SIG-M5 treated with dmso at 0.1 percent for 504 hours (cell line): ENCODE data around the gene ITLN1.
"Not testable (repeated sequence)": the region's sequence is repeated elsewhere in the genome, so short reads cannot be mapped to it uniquely, and the experiment has no call there.

Experiments
- DNase-seq: peaks from one replicate; lab custom pipeline; 2025; ENCODE audit not compliant: unreplicated experiment; lab: John Stamatoyannopoulos, UW

The ITLN1 gene

DNA sequence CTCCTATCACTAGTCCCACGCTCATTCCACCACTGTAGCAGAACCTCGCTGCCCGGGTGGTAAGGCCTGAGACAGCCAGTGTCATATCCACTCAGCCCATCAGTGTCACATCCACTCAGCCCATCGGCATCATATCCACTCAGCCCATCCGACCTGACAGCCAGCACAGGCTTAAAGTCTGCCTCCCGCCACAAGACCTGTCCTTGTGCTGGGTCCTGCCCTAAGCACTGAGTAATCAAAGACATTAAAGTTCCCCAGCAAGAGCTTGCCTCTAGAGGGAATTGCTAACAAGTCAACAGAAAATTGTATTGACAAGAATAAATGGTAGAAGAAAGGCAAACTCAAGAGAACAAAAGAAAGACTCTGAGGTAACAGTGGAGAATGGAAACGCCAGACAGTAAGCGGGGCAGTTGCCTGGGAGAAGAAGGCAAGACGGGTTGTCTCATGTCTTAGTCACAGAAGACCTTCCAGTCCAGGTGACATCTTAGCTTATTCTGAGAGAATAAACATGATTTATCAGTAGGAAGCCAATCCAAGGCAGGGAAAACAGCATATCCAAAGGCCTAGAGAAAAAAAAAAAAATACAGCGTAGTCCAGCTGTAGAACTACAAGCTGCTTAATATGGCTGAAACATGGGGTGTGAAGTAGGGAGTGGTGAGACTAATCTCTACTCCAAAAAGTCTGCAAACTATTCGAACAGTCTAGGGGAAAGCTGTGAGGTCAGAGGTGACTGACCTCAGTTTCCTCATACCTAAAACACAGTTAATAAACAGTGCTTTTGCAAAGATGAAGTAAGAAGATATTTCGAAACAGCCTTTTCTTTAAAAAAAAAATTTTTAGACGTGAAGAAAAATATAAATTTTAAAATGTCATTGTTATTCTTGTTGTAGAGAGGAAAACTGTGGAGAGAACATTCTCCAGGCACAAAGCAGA is 1.1 kb downstream of the ITLN1 start:
- no peak for DNase-seq

- DNase-seq = no peak
These were observed 2.4 kb downstream of the ITLN1 start for GRCh38 chr1:160882582-160882981.

DNA sequence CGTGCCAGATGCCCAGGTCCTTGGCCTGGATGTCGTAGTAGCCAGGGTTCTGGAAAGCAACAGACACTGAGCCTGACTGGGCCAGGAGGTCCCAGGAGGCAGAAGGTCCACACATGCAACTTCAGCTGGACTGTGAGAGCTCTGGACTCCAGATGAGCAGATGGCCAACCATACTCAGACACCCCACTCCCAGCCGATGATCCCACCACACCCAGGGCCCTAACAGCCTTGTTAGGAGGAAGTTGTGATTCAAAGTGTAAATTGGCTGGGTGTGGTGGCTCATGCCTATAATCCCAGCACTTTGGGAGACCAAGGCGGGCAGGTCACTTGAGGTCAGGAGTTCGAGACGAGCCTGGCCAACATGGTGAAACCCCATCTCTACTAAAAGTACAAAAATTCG is 3.7 kb downstream of the ITLN1 start:
- DNase-seq = not testable (repeated sequence)

DNA sequence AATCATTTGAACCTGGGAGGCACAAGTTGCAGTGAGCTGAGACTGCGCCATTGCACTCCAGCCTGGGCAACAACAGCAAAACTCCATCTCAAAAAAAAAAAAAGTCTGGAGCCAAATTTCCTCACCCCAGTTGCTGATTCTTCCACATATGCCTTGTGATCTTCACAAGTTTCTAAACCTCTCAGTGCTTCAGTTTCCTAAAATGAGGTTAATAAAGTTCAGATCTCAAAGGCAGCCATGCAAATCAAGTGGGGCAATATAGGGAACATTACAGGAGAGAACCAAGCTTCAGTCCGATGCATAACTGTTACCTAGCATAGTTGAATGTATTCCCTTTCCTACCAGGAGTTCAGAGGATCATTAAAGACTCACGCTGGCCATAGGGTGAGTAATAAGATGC is 4.8 kb downstream of the ITLN1 start:
- no peak for DNase-seq

DNA sequence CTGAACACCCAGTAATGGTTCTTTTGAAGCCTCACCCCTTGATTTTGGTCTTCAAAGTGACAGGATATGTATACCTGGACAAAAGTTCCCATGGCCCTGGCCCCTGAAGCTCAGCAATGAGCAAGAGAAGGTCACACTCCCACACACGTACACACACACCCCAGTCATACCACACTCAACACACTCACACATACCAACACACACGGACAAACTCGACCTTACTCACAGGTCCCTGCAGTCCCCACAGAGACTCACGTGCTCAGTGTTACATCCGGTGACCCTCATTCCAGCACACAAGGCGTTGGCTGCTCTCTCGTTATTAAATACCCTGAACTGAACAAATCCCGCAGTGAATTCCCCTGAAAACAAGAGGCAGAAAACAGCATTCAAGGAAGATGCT is 5.9 kb downstream of the ITLN1 start:
- no peak for DNase-seq

- DNase-seq = peak; percentile 52
These were observed 7.8 kb downstream of the ITLN1 start for GRCh38 chr1:160877221-160877620.

- no peak for DNase-seq
These were observed 8.7 kb downstream of the ITLN1 start for GRCh38 chr1:160876311-160876710.

DNA sequence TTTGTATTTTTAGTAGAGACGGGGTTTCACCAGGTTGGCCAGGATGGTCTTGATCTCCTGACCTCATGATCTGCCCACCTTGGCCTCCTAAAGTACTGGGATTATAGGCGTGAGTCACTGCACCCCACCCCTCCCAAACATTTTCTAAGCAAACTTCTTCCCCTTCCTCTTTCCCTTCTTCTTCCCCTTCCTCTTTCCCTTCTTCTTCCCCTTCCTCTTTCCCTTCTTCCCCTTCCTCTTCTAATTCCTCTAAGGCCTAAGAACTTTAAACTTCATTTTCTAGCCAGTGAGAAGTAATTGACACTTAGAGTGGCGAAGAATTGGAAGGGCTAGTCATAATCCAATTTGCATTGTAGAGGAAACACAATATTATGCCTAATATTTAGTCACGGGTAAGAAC is 9.4 kb downstream of the ITLN1 start:
- peak; percentile 35 for DNase-seq

DNA sequence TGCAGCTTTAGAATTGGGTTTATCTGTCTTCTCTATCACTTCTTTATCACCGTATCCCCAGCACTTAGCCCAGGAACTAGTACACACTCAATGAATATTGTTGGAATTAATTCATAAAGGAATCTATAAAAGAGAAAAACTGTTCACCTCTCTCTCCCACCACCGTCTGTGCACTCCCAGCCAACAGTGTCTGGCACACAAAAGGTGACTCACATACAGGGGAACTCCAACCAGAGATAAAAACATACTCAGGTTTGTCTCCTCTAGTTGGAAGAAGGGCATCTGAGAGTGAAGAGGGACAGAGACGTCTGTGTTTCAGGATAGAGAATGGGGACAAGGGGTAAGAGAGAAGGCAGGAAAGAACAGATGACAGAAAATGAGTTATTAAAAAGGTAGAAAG is 10.0 kb downstream of the ITLN1 start:
- DNase-seq = no peak

DNA sequence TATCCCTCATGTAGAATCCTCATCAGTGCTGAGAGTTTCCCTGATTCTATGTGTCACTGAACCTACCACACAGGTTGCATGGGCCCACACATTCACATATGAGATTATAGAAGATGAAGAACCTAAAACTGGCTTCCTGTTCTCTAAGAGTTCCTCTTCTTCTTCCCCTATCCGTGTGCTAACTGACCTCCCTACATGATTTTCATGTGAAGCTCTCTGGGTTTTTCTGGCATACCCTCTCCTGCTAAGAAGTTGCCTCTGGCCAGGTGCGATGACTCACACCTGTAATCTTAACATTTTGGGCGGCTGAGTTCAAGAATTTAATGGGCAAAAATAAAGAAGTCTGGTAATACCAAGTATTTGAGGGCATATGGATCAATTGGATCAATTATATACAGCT is 16.8 kb downstream of the ITLN1 start:
- peak; percentile 66 for DNase-seq

GRCh38 chr1:160867651-160868050 is 17.3 kb downstream of the ITLN1 start:
- not testable (repeated sequence) for DNase-seq

DNA sequence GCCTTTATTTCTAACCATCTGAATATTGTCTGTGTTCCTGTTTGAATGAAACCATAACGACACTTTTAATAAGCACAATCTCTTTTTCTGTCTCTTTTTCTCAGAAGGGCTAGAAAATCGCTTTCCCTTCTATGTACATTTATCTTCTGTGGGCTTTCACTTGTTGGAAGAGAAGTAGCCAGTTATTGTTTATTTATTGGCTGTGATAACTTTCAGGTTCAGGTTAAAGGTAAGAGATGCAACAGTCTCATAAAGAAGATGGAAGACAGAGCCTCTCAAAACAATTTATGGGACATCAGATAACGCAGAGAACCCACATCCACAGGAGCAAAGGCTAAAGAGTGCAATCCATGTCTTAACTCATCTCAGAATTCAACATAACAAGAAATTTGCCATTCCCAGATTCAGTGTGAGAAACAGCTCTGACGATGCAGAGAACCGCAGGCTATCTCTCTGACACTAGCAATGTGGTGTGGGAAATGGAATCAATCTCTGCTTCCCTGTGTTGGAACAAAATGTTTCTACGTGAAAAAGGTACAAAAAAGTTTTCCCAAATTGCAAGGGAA is 18.2 kb downstream of the ITLN1 start:
- no peak for DNase-seq

DNA sequence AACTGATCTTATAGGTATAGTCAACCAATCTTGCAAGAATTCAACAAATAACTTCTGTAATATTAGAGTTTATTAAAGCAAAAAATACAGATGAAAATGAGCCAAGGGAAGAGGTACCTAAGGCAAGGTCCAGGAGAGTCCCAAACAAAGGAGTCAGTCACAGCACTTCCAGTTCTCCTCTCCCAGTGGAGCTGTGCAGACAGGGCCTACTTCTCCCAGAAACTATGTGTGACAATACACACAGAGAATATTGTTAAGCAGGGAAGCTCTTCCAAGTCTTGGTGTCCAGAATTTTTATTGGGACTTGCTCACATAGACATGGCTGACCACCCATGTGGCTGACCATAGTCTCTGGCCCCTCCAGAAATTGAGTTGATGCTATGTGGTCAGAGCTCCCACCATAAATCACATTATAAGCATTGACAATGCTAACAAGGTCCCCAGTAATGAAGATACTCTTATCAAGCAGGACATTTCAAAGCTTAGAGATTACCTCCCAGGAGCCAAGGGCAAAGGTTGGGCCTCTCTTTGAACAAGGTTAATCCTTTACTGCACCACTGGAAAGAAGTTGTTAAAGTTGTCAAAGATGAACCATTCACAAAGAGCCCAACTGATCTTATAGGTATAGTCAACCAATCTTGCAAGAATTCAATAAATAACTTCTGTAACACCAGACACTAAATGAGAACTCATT is 18.8 kb downstream of the ITLN1 start:
- no peak for DNase-seq

DNA sequence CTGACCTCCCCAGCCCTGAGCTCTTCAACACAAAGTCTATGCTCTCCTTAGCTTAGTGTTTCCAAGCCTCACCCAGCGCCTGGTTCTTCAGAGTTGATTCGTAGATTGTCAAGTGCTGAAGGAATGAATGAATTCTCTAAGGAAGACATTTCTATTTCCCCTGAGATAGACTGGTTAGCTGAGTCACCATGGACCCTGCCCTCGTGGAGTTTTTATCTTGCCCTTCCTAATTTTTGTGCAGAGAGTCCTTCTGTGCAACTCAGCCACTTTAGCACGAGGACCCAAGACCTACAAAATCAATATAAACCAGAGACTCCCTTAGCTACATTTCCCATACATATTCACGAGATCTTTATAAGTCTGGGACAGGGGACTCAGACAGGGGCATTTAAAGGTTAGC is 19.6 kb downstream of the ITLN1 start:
- DNase-seq = no peak

- no peak for DNase-seq
These were observed 20.8 kb downstream of the ITLN1 start for GRCh38 chr1:160864173-160864572.

GRCh38 chr1:160863774-160864131 is 21.2 kb downstream of the ITLN1 start:
- DNase-seq = peak; percentile 91

DNA sequence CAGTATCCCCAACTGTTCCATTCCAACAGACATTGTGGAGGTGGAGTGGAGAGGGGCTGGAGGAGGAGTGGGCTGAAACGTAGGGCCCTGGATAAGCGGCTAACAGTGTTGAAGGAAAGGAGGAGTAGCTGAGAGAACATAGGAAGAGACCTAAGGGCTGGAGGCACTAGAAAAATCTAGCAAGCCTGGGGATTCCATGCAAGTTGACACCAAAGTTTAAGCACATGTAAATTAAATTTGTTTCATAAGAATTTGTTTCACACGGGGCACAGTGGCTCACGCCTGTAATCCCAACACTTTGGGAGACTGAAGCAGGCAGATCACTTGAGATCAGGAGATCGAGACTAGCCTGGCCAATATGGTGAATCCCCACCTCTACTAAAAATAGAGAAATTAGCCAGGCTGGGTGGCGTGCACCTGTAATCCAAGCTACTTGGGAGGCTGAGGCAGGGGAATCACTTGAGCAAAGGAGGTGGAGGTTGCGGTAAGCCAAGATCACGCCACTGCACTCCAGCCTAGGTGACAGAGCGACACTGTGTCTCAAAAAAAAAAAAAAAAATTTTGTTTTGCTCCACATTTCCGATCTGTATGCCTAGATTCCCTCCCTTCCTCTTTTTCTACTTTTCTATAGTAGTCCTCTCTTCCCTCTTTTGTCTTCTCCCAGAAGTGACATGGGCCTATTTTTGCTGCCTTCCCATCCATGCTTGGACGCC is 21.8 kb downstream of the ITLN1 start:
- DNase-seq = peak; percentile 89

DNA sequence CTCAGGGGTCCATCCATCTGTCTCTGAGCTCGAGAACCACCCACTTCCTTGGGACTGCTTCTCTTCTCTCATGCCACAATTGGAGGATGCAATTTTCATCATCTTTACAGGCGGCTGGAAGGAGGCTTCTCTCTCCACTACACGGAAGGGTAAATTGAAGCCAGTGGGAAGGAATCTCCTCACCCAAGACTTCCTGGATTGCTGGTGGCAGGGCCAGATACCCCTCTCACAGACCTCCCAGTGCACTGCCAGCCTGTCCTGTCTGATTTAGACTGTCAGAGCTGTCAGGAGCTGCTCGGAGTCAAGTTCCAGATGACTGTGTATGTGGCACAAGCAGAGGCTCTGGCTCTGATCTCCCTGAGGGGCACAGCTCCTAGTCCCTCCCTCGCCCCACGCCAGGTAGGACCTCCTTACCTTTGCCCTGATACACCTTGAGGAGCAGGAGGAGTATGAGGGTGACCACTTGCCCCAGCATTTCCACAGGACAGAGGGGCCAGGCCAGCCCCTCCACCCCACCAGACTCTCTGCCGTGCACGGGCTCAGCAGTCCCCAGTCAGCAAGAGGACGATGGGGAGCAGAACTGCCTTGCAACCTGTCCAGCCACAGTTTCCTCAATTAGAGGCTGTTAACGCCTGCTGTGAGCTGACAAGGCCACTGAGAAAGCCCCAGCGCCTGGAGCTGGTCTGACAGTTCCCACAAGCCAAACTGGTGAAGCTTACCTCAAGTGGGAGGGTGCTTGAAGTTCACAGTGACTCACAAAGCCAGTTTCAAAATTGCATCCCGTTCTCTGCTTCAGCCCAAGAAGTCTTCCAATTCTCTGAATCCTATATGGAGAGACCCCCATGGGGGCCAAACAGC is 22.5 kb downstream of the ITLN1 start, which contains the start of gene CD244:
Gene CD244 (minus strand): TSS at position 685 of the 858 bp plus-strand sequence. CDS start 210 bp downstream, at position 475.
- DNase-seq = peak; percentile 97

- no peak for DNase-seq
These were observed 24.0 kb downstream of the ITLN1 start for GRCh38 chr1:160860840-160861505.

DNA sequence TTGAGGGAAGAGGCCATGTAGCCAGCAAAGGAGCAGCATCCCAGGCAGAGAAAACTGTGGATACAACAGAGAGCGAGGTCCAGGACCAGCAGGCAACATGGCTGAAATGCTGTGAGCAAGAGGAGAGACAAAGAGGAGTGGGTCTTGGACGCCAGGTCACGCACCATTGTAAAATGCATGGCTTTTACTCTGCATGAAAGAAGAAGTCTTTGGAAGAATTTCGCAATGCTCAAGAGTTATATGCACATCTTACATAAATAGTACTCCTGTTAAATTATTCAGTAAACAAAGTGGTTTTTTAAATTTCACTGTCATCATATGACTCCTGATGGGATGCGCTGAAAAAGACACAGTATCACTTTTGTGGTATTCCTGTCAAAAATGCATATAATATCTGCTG is 25.8 kb downstream of the ITLN1 start:
- peak; percentile 88 for DNase-seq
